CD4-positive, alpha-beta T cell (primary cell): ENCODE data around the gene WNT8B. TPM values are rescaled to one million over a fixed set of nuclear protein-coding genes. Genes with fewer than 3 reads are reported as not detected.

Experiments
- ATAC-seq: fragments of 200-7000 bp; cut with Tn5 transposase; one replicate; pipeline ENCODE4 v1.10.0; 2022; ENCODE audit warnings: mild to moderate bottlenecking; ENCODE audit not compliant: poor library complexity
- CTCF ChIA-PET: fragments of 350-600 bp; sonication (Branson Sonifier 250); formaldehyde crosslinking; loops from one replicate; lab custom pipeline; 2021; ENCODE audit warnings: antibody characterized with exemption, inconsistent platforms; lab: Charles Lee
- POLR2A ChIA-PET: fragments of 350-600 bp; sonication (Branson Sonifier 250); formaldehyde crosslinking; loops from one replicate; lab custom pipeline; 2021; ENCODE audit warnings: antibody characterized with exemption, inconsistent platforms; lab: Charles Lee
- DNase-seq, 14 experiments: peaks; one replicate each; pipeline ENCODE4 v3.0.0-alpha.2; 2013 to 2020; ENCODE audit warnings: mixed read lengths in 2 of 14
- H3K27ac ChIP-seq, 2 donors: one replicate each; pipeline versions ENCODE4 v1.5.1 to v1.7.0; 2013; ENCODE audit warnings: low read length in 2 of 2, low read depth in 1 of 2, mild to moderate bottlenecking in 1 of 2
- H3K27me3 ChIP-seq, 2 experiments: 1 replicate in 1 of 2; 2 replicates in 1 of 2; pipeline versions ENCODE4 v1.6.1 to v1.7.0; 2013; ENCODE audit warnings: low read length in 2 of 2, control low read depth in 1 of 2, mild to moderate bottlenecking in 1 of 2, moderate library complexity in 1 of 2; ENCODE audit not compliant: insufficient read depth in 2 of 2, control insufficient read depth in 1 of 2
- H3K36me3 ChIP-seq: one replicate; pipeline ENCODE4 v1.6.1; 2013; ENCODE audit warnings: low read length, control low read depth; ENCODE audit not compliant: insufficient read depth
- H3K4me1 ChIP-seq: one replicate; pipeline ENCODE4 v1.6.1; 2013; ENCODE audit warnings: low read length, control low read depth; ENCODE audit not compliant: insufficient read depth
- H3K4me3 ChIP-seq: one replicate; pipeline ENCODE4 v1.5.1; 2013; ENCODE audit warnings: mild to moderate bottlenecking, low read length, moderate library complexity
- H3K9me3 ChIP-seq, 2 experiments: 1 replicate in 1 of 2; 2 replicates in 1 of 2; pipeline versions ENCODE4 v1.6.1 to v1.7.0; 2013; ENCODE audit warnings: low read length in 2 of 2, mild to moderate bottlenecking in 2 of 2, control low read depth in 1 of 2, moderate library complexity in 1 of 2; ENCODE audit not compliant: control insufficient read depth in 1 of 2, insufficient read depth in 1 of 2
- H3K27ac Mint-ChIP-seq: one replicate; pipeline ENCODE4 v1.8.0; 2020; ENCODE audit warnings: mixed read lengths
- H3K27me3 Mint-ChIP-seq: one replicate; pipeline ENCODE4 v1.8.0; 2021; ENCODE audit warnings: mixed read lengths
- H3K36me3 Mint-ChIP-seq: one replicate; pipeline ENCODE4 v1.8.0; 2021; ENCODE audit warnings: low read depth, mixed read lengths
- H3K4me1 Mint-ChIP-seq: one replicate; pipeline ENCODE4 v1.8.0; 2021; ENCODE audit warnings: low read depth, mixed read lengths
- H3K4me3 Mint-ChIP-seq: one replicate; pipeline ENCODE4 v1.8.0; 2020; ENCODE audit warnings: mild to moderate bottlenecking, mixed read lengths
- H3K9me3 Mint-ChIP-seq: one replicate; pipeline ENCODE4 v1.8.0; 2020; ENCODE audit warnings: mixed read lengths
- CTCF ChIP-seq: fragments of 200-600 bp; IDR thresholded peaks from one replicate; pipeline ENCODE4 v1.8.0; 2022; ENCODE audit warnings: antibody characterized with exemption, mild to moderate bottlenecking
- intact Hi-C, 2 experiments: fragments of 100-400 bp; cut with DNase I in 1 of 2; cut with micrococcal nuclease in 1 of 2; formaldehyde crosslinking; loops; one replicate each; pipeline versions ENCODE4 v1.15.1 to v1.9.0; 2023 to 2025; cut with DNase I, micrococcal nuclease
- total RNA-seq, 174 experiments: library from RNA in 2 of 174; stranded (reverse) in 2 of 174; gene quantifications; one replicate each; pipeline ENCODE4 v1.2.3 and lab custom pipeline; 2021 to 2026

Gene WNT8B
- total RNA-seq, 2 experiments from 2014 or later = not detected

- ATAC-seq = no peak
- no peak within 1 kb of the TSS for H3K4me3 Mint-ChIP-seq
- intact Hi-C loops = loop anchor here in 1 of 2 experiments (2.0 kb wide), 1 partner anchor 37 kb away; no protein-coding TSS in a partner anchor
Measured at GRCh38 chr10:100519311-100520051, 56.7 kb downstream of the WNT8B start, which contains the start of gene SEC31B. TSS of gene SEC31B (minus strand) at chr10:100519861. CDS start at chr10:100516952, 2,909 bp downstream.

GRCh38 chr10:100520811-100521210 lies 58.0 kb downstream of the WNT8B start:
- Mint-ChIP-seq H3K27me3 (no peaks in the 10 kb centered on the region), H3K4me1 (peaks cover 20% of the 10 kb centered on the region), H3K4me3 (no peak overlapping the region), H3K9me3 (no peaks in the 10 kb centered on the region), H3K27ac (no peak overlapping the region), H3K36me3 (peaks cover 60% of the 10 kb centered on the region)
- ChIA-PET POLR2A (interaction anchor here (0.9 kb wide), 1 partner anchor 15 kb away, joined by 4 read pairs; the partner anchor contains the start of gene HIF1AN), CTCF (interaction anchor here (0.7 kb wide), 1 partner anchor 15 kb away, joined by 3 read pairs; the partner anchor contains the start of gene HIF1AN)
- Histone ChIP-seq H3K4me3 (no peak overlapping the region), H3K9me3 (no peaks in the 10 kb centered on the region), H3K27ac (no peak overlapping the region), H3K4me1 (peaks cover 12% of the 10 kb centered on the region), H3K27me3 (no peaks in the 10 kb centered on the region), H3K36me3 (peaks cover 42% of the 10 kb centered on the region)
- intact Hi-C loops = no loop called here
- ATAC-seq = no peak
- TF ChIP-seq CTCF = no peak
- DNase-seq = no peak

More at GRCh38 chr10:100519311-100520051, 56.7 kb downstream of the WNT8B start, which contains the start of gene SEC31B:
- H3K4me1 ChIP-seq = peaks cover 12% of the 10 kb centered on the region
- peak in 1 of 14 experiments; percentile 26 for DNase-seq
- H3K27ac ChIP-seq = no peak within 1 kb of the TSS
- H3K4me3 ChIP-seq = no peak within 1 kb of the TSS
- H3K36me3 ChIP-seq = peaks cover 38% of the 10 kb centered on the region
- Mint-ChIP-seq H3K9me3 (no peaks in the 10 kb centered on the region), H3K27me3 (no peaks in the 10 kb centered on the region), H3K4me1 (peaks cover 17% of the 10 kb centered on the region), H3K27ac (peak within 1 kb of the TSS; percentile 29), H3K36me3 (peaks cover 51% of the 10 kb centered on the region)
- H3K9me3 ChIP-seq = no peaks in the 10 kb centered on the region
- no peaks in the 10 kb centered on the region for H3K27me3 ChIP-seq
- CTCF ChIA-PET = interaction anchor here (0.6 to 2.4 kb wide), 16 partner anchors 8 to 189 kb away, joined by 3 to 45 read pairs (median 4); partner anchors contain the start of genes HIF1AN, NDUFB8 and PKD2L1
- no peak for TF ChIP-seq CTCF
- POLR2A ChIA-PET = interaction anchor here (0.6 to 2.0 kb wide), 8 partner anchors 9 to 81 kb away, joined by 3 to 25 read pairs (median 4); partner anchors contain the start of genes HIF1AN and NDUFB8

GRCh38 chr10:100522107-100522801 lies 59.4 kb downstream of the WNT8B start:
- CTCF ChIA-PET = interaction anchor here (1.2 to 1.5 kb wide), 2 partner anchors 13 to 40 kb away, joined by 4 to 5 read pairs; no protein-coding TSS in a partner anchor
- TF ChIP-seq CTCF = no peak
- Mint-ChIP-seq H3K36me3 (peaks cover 61% of the 10 kb centered on the region), H3K27me3 (no peaks in the 10 kb centered on the region), H3K27ac (no peak overlapping the region), H3K4me3 (no peak overlapping the region), H3K4me1 (peaks cover 25% of the 10 kb centered on the region), H3K9me3 (no peaks in the 10 kb centered on the region)
- no peak for ATAC-seq
- Histone ChIP-seq H3K9me3 (no peaks in the 10 kb centered on the region), H3K36me3 (peaks cover 52% of the 10 kb centered on the region), H3K4me3 (no peak overlapping the region), H3K27ac (no peak overlapping the region), H3K27me3 (no peaks in the 10 kb centered on the region), H3K4me1 (peaks cover 24% of the 10 kb centered on the region)
- POLR2A ChIA-PET = interaction anchor here (0.7 to 1.1 kb wide), 2 partner anchors 39 to 45 kb away, joined by 3 read pairs; no protein-coding TSS in a partner anchor
- no peak for DNase-seq
- intact Hi-C loops = no loop called here
